Measurements from ENCODE around the gene C19orf67.

GRCh38 chr19:14054099-14054498, 31.5 kb downstream of the C19orf67 start:
- TF ChIP-seq POLR2A (IDR thresholded peaks at IDR 0.05) (no peak), CTCF (IDR thresholded peaks at IDR 0.05 in 4 of 5, conservative IDR thresholded peaks at IDR 0.05 in 1 of 5) (no peak)
